Upper lobe of left lung (tissue), 4 donors: Measurements from ENCODE around the gene CNTNAP4.

Source experiments
- POLR2A ChIP-seq, 4 donors: fragments of 450-650 bp; IDR thresholded peaks; one replicate each; pipeline ENCODE4 v1.5.1; 2016 to 2017; ENCODE audit warnings: antibody characterized with exemption in 4 of 4, mild to moderate bottlenecking in 2 of 4
- POLR2AphosphoS5 ChIP-seq, 2 donors: sonication (generic); formaldehyde crosslinking; IDR thresholded peaks; one replicate each; pipeline ENCODE4 v1.5.1; 2017; ENCODE audit warnings: antibody characterized with exemption in 2 of 2
- TF ChIP-seq, protein P1 (sequence below), 6 experiments: fragments of 450-650 bp in 4 of 6; fragments of 200-600 bp in 2 of 6; sonication (generic) in 2 of 6; IDR thresholded peaks; one replicate each; pipeline ENCODE4 v1.5.1; 2016 to 2019; ENCODE audit warnings: antibody characterized with exemption in 6 of 6

DNA sequence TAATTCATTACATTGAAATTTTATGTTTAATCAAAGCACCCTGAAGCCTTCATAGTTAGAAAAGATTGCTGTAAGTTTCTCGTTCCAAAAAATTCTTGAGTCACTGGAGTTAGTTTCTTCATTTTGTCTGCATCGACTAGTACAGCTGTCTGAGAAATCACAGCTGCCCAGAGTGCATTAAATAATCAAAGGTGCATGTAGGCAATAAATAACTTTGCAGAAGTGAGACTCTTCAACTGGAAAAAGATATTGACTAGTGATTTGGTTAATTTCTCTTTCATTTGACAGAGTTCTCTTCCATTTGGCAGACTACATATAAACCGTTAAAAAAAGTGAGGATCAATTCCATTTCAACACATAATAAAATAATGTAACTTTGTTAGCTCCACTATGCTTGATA lies 234.0 kb downstream of the CNTNAP4 start:
- TF ChIP-seq, protein P1, sequence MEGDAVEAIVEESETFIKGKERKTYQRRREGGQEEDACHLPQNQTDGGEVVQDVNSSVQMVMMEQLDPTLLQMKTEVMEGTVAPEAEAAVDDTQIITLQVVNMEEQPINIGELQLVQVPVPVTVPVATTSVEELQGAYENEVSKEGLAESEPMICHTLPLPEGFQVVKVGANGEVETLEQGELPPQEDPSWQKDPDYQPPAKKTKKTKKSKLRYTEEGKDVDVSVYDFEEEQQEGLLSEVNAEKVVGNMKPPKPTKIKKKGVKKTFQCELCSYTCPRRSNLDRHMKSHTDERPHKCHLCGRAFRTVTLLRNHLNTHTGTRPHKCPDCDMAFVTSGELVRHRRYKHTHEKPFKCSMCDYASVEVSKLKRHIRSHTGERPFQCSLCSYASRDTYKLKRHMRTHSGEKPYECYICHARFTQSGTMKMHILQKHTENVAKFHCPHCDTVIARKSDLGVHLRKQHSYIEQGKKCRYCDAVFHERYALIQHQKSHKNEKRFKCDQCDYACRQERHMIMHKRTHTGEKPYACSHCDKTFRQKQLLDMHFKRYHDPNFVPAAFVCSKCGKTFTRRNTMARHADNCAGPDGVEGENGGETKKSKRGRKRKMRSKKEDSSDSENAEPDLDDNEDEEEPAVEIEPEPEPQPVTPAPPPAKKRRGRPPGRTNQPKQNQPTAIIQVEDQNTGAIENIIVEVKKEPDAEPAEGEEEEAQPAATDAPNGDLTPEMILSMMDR (IDR thresholded peaks at IDR 0.05): no peak
- TF ChIP-seq POLR2A (IDR thresholded peaks at IDR 0.05): no peak
- no peak for TF ChIP-seq POLR2AphosphoS5 (IDR thresholded peaks at IDR 0.05)
